Kidney (tissue), 14 donors: Measurements from ENCODE around the gene TGM1. TPM values are rescaled to one million over a fixed set of nuclear protein-coding genes. Genes with fewer than 3 reads are reported as not detected.

ENCODE experiments used
- DNase-seq, 5 donors: peaks; one replicate each; pipeline ENCODE4 v3.0.0-alpha.2; 2013 to 2020
- FAIRE-seq: peaks from 2 replicates; lab custom pipeline; 2012; peaks lifted over from hg19 to GRCh38; lab: Jason Lieb, UNC
- H3K27ac ChIP-seq, 2 donors: one replicate each; pipeline ENCODE4 v1.7.0; 2013; ENCODE audit warnings: low read depth in 2 of 2, low read length in 2 of 2, inconsistent platforms in 1 of 2
- H3K27me3 ChIP-seq: one replicate; pipeline ENCODE4 v1.7.1; 2013; ENCODE audit warnings: low read length, inconsistent platforms; ENCODE audit not compliant: control insufficient read depth, insufficient read depth
- H3K36me3 ChIP-seq, 3 donors: one replicate each; pipeline versions ENCODE4 v1.7.0 to v1.7.1; 2013; ENCODE audit warnings: low read length in 3 of 3, control low read depth in 1 of 3, inconsistent platforms in 1 of 3; ENCODE audit not compliant: insufficient read depth in 3 of 3, control insufficient read depth in 2 of 3
- H3K4me1 ChIP-seq, 3 donors: one replicate each; pipeline versions ENCODE4 v1.7.0 to v1.7.1; 2013; ENCODE audit warnings: low read length in 3 of 3, inconsistent platforms in 1 of 3, low read depth in 1 of 3; ENCODE audit not compliant: control insufficient read depth in 2 of 3, insufficient read depth in 2 of 3
- H3K4me3 ChIP-seq, 3 donors: one replicate each; pipeline versions ENCODE4 v1.7.0 to v1.8.1; 2013; ENCODE audit warnings: low read length in 3 of 3, control low read depth in 1 of 3, inconsistent platforms in 1 of 3
- H3K9ac ChIP-seq, 3 donors: one replicate each; pipeline versions ENCODE4 v1.7.0 to v1.7.1; 2013; ENCODE audit warnings: low read length in 3 of 3, control low read depth in 1 of 3, inconsistent platforms in 1 of 3
- H3K9me3 ChIP-seq, 3 donors: one replicate each; pipeline versions ENCODE4 v1.7.0 to v1.7.1; 2013; ENCODE audit warnings: low read length in 3 of 3, control low read depth in 1 of 3, inconsistent platforms in 1 of 3; ENCODE audit not compliant: control insufficient read depth in 2 of 3, insufficient read depth in 1 of 3
- intact Hi-C: fragments of 100-400 bp; cut with DNase I; formaldehyde crosslinking; loops from one replicate; pipeline ENCODE4 v1.11.1; 2022
- polyA plus RNA-seq: library from polyadenylated mRNA; stranded (reverse); fragments of 350-450 nt; fragmentation: Illumina TruSeq; extraction: RNeasy Lipid Tissue Mini Kit (QIAGEN cat#74804); gene quantifications from one replicate; pipeline ENCODE4 v1.2.3, GENCODE V29; 2014; ENCODE audit warnings: low read depth, low replicate concordance; ENCODE audit not compliant: insufficient read depth
- total RNA-seq: library from RNA; stranded (reverse); fragmentation: NEBNext Ultra II Directional; extraction: Animal tissue kit (Norgen Biotek cat#: 25700); gene quantifications from one replicate; pipeline ENCODE4 v1.2.1, GENCODE V29; 2021
- TF ChIP-seq, protein P1 (sequence below): IDR thresholded peaks from 3 replicates; pipeline ENCODE4 v1.5.1; 2012; ENCODE audit warnings: mild to moderate bottlenecking, moderate library complexity, borderline replicate concordance; ENCODE audit not compliant: insufficient read depth; ENCODE audit errors: extremely low read depth
- donor health status: control.
- donor health status: control.
- donor health status: control.
- donor health status: control.
- donor health status: control.
- donor health status: DM: yes; HTN: yes; CAD: no.
- donor health status: Normal renal cell carcinoma (clear cell type).

TGM1 gene
- total and polyA plus RNA-seq, 2 donors from 2014 or later, result 4.5 to 13.1 TPM

GRCh38 chr14:24212924-24213865 lies 49.8 kb downstream of the TGM1 start, which contains the start of gene CHMP4A:
CHMP4A (minus strand) TSS chr14:24213488; CDS start chr14:24213439, 49 bp downstream.
- H3K36me3 ChIP-seq, result peaks cover 2 to 24% (median 14%) of the 10 kb centered on the region in 3 donors
- peak; percentile 98 to 99 (median 99) for DNase-seq
- intact Hi-C loops, result no loop called here
- H3K9me3 ChIP-seq, result no peaks in the 10 kb centered on the region
- H3K27me3 ChIP-seq, result no peaks in the 10 kb centered on the region
- peak within 1 kb of the TSS; percentile 91 to 92 for H3K27ac ChIP-seq
- TF ChIP-seq, protein P1, sequence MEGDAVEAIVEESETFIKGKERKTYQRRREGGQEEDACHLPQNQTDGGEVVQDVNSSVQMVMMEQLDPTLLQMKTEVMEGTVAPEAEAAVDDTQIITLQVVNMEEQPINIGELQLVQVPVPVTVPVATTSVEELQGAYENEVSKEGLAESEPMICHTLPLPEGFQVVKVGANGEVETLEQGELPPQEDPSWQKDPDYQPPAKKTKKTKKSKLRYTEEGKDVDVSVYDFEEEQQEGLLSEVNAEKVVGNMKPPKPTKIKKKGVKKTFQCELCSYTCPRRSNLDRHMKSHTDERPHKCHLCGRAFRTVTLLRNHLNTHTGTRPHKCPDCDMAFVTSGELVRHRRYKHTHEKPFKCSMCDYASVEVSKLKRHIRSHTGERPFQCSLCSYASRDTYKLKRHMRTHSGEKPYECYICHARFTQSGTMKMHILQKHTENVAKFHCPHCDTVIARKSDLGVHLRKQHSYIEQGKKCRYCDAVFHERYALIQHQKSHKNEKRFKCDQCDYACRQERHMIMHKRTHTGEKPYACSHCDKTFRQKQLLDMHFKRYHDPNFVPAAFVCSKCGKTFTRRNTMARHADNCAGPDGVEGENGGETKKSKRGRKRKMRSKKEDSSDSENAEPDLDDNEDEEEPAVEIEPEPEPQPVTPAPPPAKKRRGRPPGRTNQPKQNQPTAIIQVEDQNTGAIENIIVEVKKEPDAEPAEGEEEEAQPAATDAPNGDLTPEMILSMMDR, result no peak
- FAIRE-seq, result no peak
- peak within 1 kb of the TSS; percentile 75 to 93 (median 78) for H3K9ac ChIP-seq
- peaks cover 3 to 11% (median 3%) of the 10 kb centered on the region in 3 donors for H3K4me1 ChIP-seq
- H3K4me3 ChIP-seq, result peak within 1 kb of the TSS; percentile 67 to 83 (median 83)

DNA sequence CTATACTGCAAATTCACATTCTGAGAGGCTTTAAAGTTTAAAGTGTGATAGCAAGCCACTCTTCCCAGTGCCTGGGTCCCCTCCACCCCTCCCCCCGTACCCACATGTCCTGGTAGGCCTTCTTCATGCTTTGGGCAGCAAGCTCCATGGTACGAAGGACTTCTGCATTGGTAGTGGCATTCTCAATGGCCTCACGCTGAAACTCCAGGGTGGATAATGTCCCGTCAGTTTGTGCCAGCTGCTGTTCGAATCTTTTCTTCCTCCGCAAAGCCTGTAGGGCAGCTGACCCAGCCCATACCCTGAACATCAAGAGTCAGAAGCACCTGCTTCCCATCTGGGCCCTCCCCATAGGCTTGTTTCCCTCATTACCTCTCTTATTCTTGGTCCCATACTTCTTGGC lies 51.7 kb downstream of the TGM1 start:
- no peaks in the 10 kb centered on the region for H3K9me3 ChIP-seq
- H3K27ac ChIP-seq, result no peak overlapping the region
- TF ChIP-seq, protein P1, result no peak
- no peak overlapping the region for H3K9ac ChIP-seq
- DNase-seq (no peak), FAIRE-seq (no peak)
- intact Hi-C loops, result no loop called here
- no peak overlapping the region for H3K4me3 ChIP-seq
- H3K36me3 ChIP-seq, result peaks cover 7 to 36% (median 23%) of the 10 kb centered on the region in 3 donors
- H3K4me1 ChIP-seq, result peaks cover 3 to 11% (median 3%) of the 10 kb centered on the region in 3 donors
- H3K27me3 ChIP-seq, result no peaks in the 10 kb centered on the region

- H3K27me3 ChIP-seq, result no peaks in the 10 kb centered on the region
- H3K9me3 ChIP-seq, result no peaks in the 10 kb centered on the region
- intact Hi-C loops, result no loop called here
- peaks cover 0 to 3% (median 0%) of the 10 kb centered on the region in 3 donors for H3K4me1 ChIP-seq
- no peak overlapping the region for H3K27ac ChIP-seq
- H3K4me3 ChIP-seq, result no peak overlapping the region
- FAIRE-seq (no peak), DNase-seq (no peak)
- no peak overlapping the region for H3K9ac ChIP-seq
- H3K36me3 ChIP-seq, result peaks cover 7 to 47% (median 36%) of the 10 kb centered on the region in 3 donors
- TF ChIP-seq, protein P1, result no peak
Observed at GRCh38 chr14:24207625-24208024, 55.4 kb downstream of the TGM1 start.
